Cardiac fibroblast (primary cell): ENCODE results near the gene NRIP1.

Experiments used
- DNase-seq, 2 donors: peaks; one replicate each; pipeline versions ENCODE4 v3.0.0 to v3.0.0-alpha.2; 2010; ENCODE audit warnings: low read depth in 2 of 2
- H3K4me3 ChIP-seq, 2 donors: replicated peaks in 1 of 2; 1 replicate in 1 of 2; 2 replicates in 1 of 2; pipeline ENCODE4 v1.5.1; 2011; ENCODE audit warnings: low read depth in 2 of 2, low read length in 2 of 2, mild to moderate bottlenecking in 2 of 2, moderate library complexity in 1 of 2
- CTCF ChIP-seq: IDR thresholded peaks from one replicate; pipeline ENCODE4 v1.5.1; 2011; ENCODE audit warnings: low read depth, mild to moderate bottlenecking, low read length, inconsistent platforms

The NRIP1 gene

GRCh38 chr21:15088488-15088887 lies 23.7 kb upstream of the NRIP1 start:
- DNase-seq, result no peak
- H3K4me3 ChIP-seq, result no peak overlapping the region
- TF ChIP-seq CTCF, result no peak

- TF ChIP-seq CTCF, result no peak
- peak in 1 of 2 donors; percentile 57 for DNase-seq
- no peak overlapping the region for H3K4me3 ChIP-seq
These were observed 19.9 kb upstream of the NRIP1 start for GRCh38 chr21:15084668-15085067.

- no peak for TF ChIP-seq CTCF
- H3K4me3 ChIP-seq, result no peak overlapping the region
- DNase-seq, result no peak
These were observed 15.7 kb upstream of the NRIP1 start for GRCh38 chr21:15080526-15080925.

GRCh38 chr21:15079269-15079668 lies 14.5 kb upstream of the NRIP1 start:
- no peak for TF ChIP-seq CTCF
- H3K4me3 ChIP-seq, result no peak overlapping the region
- DNase-seq, result no peak

- no peak for TF ChIP-seq CTCF
- no peak overlapping the region for H3K4me3 ChIP-seq
- no peak for DNase-seq
These were observed 13.4 kb upstream of the NRIP1 start for GRCh38 chr21:15078180-15078579.

- no peak for TF ChIP-seq CTCF
- no peak for DNase-seq
- no peak overlapping the region for H3K4me3 ChIP-seq
These were observed 12.8 kb upstream of the NRIP1 start for GRCh38 chr21:15077529-15078145.

- no peak for DNase-seq
- no peak overlapping the region for H3K4me3 ChIP-seq
- no peak for TF ChIP-seq CTCF
These were observed 11.9 kb upstream of the NRIP1 start for GRCh38 chr21:15076730-15077129.
